Measurements from ENCODE around the gene UBAC2. TPM values are rescaled to one million over a fixed set of nuclear protein-coding genes. Genes with fewer than 3 reads are reported as not detected.

UBAC2 gene
- total and polyA plus RNA-seq, 2 of the 4 experiments (the other 2 are of a cell fraction): 20.8 to 36.3 TPM

DNA sequence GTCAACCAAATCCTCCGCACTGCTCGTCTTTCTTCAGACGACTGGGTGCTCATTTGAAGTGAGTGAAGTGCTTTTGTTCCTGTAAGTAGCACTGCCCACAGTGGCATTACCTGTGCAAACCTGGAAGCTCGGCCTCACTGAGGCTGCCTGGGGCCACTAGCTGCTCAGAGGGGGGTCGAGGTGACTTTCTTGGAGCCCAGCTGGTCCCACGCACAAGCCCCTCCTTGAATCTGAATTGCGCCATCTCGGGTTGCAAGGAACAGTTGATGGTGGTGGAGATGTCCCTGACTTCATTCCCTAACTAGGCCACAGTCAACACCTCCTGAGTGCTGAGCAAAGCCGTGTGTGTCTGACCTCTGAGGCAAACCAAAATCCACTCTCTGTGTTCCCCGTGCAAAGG, 185.8 kb downstream of the UBAC2 start:
- no peaks in the 10 kb centered on the region for H3K27me3 ChIP-seq (ENCODE audit: control insufficient read depth, insufficient read depth, low read length)
- H3K14ac ChIP-seq (replicated peaks; ENCODE audit: low read depth, low read length): no peak overlapping the region
- H3K9me1 ChIP-seq (ENCODE audit: insufficient read depth, low read length): peaks cover 6% of the 10 kb centered on the region; the same call in 1 of the 2 replicates
- H3K56ac ChIP-seq (ENCODE audit: extremely low read depth, insufficient read depth, low read length): no peak overlapping the region
- no peak overlapping the region for H4K91ac ChIP-seq (ENCODE audit: insufficient read depth, low read depth, low read length)
- dilution Hi-C loops (cut with HindIII; ENCODE audit: low sequenced_read_pairs, unreplicated experiment): no loop called here
- DNase-seq: no peak
- no peaks in the 10 kb centered on the region for H3K4me1 ChIP-seq (ENCODE audit: control insufficient read depth, insufficient read depth, low read length)
- in situ Hi-C loops (cut with MboI; ENCODE audit: low sequenced_read_pairs): no loop called here
- peaks cover 7% of the 10 kb centered on the region for H3K36me3 ChIP-seq (ENCODE audit: control insufficient read depth, insufficient read depth, low read length)
- no peak overlapping the region for H3K4me3 ChIP-seq (ENCODE audit: insufficient read depth, low read depth, low read length)
- H3K18ac ChIP-seq (ENCODE audit: low read depth, low read length): no peak overlapping the region
- no peak overlapping the region for H2BK20ac ChIP-seq (ENCODE audit: low read depth, low read length)
- H3K23ac ChIP-seq (ENCODE audit: low read depth, low read length): no peak overlapping the region
- H2BK5ac ChIP-seq (ENCODE audit: low read depth, low read length, poor library complexity, severe bottlenecking): no peak overlapping the region
- no peak overlapping the region for H2BK15ac ChIP-seq (ENCODE audit: low read depth, low read length)
- no peak overlapping the region for H4K5ac ChIP-seq (ENCODE audit: low read depth, low read length)
- H3K4ac ChIP-seq (ENCODE audit: low read depth, low read length): no peak overlapping the region
- H2AK9ac ChIP-seq (replicated peaks; ENCODE audit: low read depth, low read length, poor library complexity): no peak overlapping the region
- H4K20me1 ChIP-seq (ENCODE audit: insufficient read depth, low read length): 0 out of 2 replicates have a peak, but pooled peaks cover 4% of the 10 kb centered on the region
- no peak for ATAC-seq (ENCODE audit: low read depth)
- H2BK120ac ChIP-seq (ENCODE audit: low read depth, low read length): no peak overlapping the region
- no peaks in the 10 kb centered on the region; a peak in 1 of 4 replicates for H3K79me1 ChIP-seq (ENCODE audit: low read depth in 1 of 2, low read length in 2 of 2)
- no peak overlapping the region for H3K9ac ChIP-seq (ENCODE audit: low read depth, low read length)
- H3K27ac ChIP-seq (ENCODE audit: insufficient read depth, low read length): no peak overlapping the region
- TF ChIP-seq NFE2L2 (IDR thresholded peaks at IDR 0.05; ENCODE audit: low read depth, low read length): no peak
- TF ChIP-seq BHLHE40 (IDR thresholded peaks at IDR 0.05; ENCODE audit: low read depth, low read length): no peak
- TF ChIP-seq MXI1 (IDR thresholded peaks at IDR 0.05; ENCODE audit: borderline replicate concordance, low read depth, low read length): no peak
- no peak for TF ChIP-seq FOS (IDR thresholded peaks at IDR 0.05; ENCODE audit: low read depth, low read length)
- TF ChIP-seq, protein P1, sequence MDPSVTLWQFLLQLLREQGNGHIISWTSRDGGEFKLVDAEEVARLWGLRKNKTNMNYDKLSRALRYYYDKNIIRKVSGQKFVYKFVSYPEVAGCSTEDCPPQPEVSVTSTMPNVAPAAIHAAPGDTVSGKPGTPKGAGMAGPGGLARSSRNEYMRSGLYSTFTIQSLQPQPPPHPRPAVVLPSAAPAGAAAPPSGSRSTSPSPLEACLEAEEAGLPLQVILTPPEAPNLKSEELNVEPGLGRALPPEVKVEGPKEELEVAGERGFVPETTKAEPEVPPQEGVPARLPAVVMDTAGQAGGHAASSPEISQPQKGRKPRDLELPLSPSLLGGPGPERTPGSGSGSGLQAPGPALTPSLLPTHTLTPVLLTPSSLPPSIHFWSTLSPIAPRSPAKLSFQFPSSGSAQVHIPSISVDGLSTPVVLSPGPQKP (IDR thresholded peaks at IDR 0.05; ENCODE audit: borderline replicate concordance, low read depth, low read length): no peak
- TF ChIP-seq CHD1 (IDR thresholded peaks at IDR 0.05; ENCODE audit: low read depth, low read length): no peak
- intact Hi-C loops (cut with micrococcal nuclease): no loop called here
- WGBS, 2 experiments (ENCODE audit: extremely low coverage in 2 of 2, insufficient read length in 1 of 2): 80% methylated on average over 1 of the region's 10 CpGs; no CpG with 5 or more reads in 1 of the 2 experiments
- H3K9me3 ChIP-seq (ENCODE audit: control insufficient read depth, insufficient read depth, low read length): no peaks in the 10 kb centered on the region
- BruUV-seq (replicated peaks): no TSS peak
- H3K4me2 ChIP-seq (ENCODE audit: low read depth, low read length): no peak overlapping the region
- no peak overlapping the region for H2AK5ac ChIP-seq (ENCODE audit: low read depth, low read length)
- no peak overlapping the region for H2AFZ ChIP-seq (replicated peaks; ENCODE audit: low read length, poor library complexity)
- CTCF ChIA-PET: no interaction called here
- POLR2A ChIA-PET (ENCODE audit: unreplicated experiment): no interaction called here
- no peak overlapping the region for H4K8ac ChIP-seq (ENCODE audit: low read depth in 2 of 2, low read length in 2 of 2)

All from IMR-90 (cell line).